VCaP (cell line): Measurements from ENCODE around the gene NBEAL2.

Source experiments
- H3K27ac ChIP-seq: fragments of 450-650 bp; 2 replicates; pipeline ENCODE4 v1.5.1; 2017
- CTCF ChIP-seq: fragments of 450-650 bp; conservative IDR thresholded peaks from 2 replicates; pipeline ENCODE4 v1.5.1; 2017; ENCODE audit warnings: mild to moderate bottlenecking, moderate library complexity

Gene NBEAL2

DNA sequence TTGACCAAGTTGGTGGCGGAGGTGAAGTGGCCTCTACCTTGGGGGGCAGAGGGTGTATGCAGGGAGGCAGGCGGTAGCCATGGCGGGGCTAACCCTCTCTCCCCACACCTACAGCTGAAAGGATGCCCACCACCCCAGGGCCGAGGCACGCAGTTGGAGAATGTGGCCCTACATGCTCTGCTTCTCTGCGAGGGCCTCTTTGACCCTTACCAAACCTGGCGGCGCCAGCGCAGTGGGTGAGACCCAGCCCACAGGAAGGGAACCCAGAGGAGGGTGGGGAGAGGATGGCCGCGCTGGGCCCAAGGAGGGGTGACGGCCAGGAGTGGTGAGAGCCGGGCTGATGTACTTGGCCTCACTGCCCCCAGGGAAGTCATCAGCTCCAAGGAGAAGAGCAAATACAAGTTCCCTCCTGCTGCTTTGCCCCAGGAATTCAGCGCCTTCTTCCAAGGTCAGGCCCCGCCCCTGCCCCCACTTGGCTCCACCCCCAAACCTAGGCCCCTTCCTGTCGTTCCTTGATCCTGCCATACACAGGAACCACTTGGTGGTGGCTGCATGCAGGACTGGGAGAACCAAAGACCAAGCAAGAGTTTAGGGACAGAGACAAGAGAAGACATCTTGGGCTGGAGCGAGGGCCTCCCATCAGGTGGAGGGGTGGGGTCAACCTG is 9.8 kb downstream of the NBEAL2 start:
- TF ChIP-seq CTCF, result no peak
- no peak overlapping the region for H3K27ac ChIP-seq

- H3K27ac ChIP-seq, result no peak overlapping the region
- TF ChIP-seq CTCF, result no peak
These were observed 11.3 kb downstream of the NBEAL2 start for GRCh38 chr3:46990573-46991374.

GRCh38 chr3:46991406-46992165 is 12.1 kb downstream of the NBEAL2 start:
- H3K27ac ChIP-seq, result no peak overlapping the region
- no peak for TF ChIP-seq CTCF

DNA sequence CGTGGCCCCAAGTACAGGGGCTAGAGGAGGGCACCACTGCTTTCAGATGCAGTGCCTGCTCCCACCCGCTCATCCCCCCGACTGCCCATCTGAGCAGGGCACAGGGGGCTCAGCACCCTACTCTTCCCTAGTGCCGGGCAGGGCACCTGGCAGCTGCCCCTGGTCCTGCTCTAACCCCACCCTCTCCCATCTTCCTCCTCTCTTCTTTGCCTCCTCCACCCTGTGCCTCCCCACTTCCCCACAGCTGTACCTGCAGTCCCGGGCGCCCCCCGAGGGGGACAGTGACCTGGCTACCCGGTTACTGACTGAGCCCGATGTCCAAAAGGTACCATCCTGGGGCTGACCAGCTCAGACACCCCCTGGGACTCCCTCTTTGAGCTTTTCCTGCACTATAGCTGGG is 12.8 kb downstream of the NBEAL2 start:
- H3K27ac ChIP-seq, result no peak overlapping the region
- no peak for TF ChIP-seq CTCF

DNA sequence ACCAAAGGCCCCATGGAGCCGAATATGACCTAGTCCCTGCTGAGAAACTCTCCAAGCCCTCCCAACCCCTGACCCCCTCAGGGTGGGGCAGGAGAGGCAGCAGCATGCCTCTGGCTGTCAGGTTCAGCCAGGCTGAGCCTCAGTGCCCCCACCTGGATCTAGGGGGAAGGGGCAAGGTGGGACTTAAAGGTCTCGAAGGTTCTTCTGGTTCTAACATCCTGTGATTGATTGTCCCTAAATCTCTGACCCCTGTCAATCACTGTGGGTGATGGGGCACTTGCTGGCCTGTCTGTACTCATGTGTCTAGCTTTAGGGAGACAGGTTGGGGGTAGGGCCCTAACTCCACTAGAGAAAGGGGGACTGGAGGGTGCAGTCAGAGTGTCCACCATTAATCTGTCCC is 13.8 kb downstream of the NBEAL2 start:
- TF ChIP-seq CTCF, result no peak

DNA sequence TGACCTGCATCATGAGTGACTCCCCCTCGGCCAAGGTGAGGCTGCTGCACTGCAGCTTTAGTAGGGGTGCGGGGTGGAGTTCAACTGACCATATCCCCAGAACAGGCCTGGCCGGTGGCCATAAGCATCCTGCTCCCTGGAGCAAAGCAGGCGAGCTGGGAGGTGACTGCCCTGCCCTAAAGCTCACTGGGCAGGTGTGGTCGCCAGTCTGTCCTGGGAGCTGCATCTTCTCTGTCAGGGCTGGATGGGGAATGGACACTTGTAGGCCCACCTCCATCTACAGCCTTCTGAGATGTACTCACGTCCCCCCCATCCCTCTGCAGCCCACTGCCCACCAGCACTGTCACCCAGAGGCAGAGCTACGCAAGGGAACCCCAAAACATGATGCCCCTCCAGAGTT is 14.5 kb downstream of the NBEAL2 start:
- TF ChIP-seq CTCF, result no peak
- no peak overlapping the region for H3K27ac ChIP-seq

More for the DNA sequence above, 13.8 kb downstream of the NBEAL2 start:
- H3K27ac ChIP-seq, result no peak overlapping the region
